SK-N-MC (cell line): ENCODE measurements around the gene MRPS6.

Source experiments
- EZH2 ChIP-seq: fragments of 200-600 bp; sonication (generic); IDR thresholded peaks from one replicate; pipeline ENCODE4 v1.6.1; 2017; ENCODE audit warnings: antibody characterized with exemption
- FOXP2 ChIP-seq: optimal IDR thresholded peaks from 2 replicates; pipeline ENCODE3; 2011; ENCODE audit warnings: mild to moderate bottlenecking, moderate library complexity; ENCODE audit not compliant: insufficient read depth; ENCODE audit errors: extremely low read length, control extremely low read depth
- POLR2AphosphoS5 ChIP-seq: IDR thresholded peaks from 2 replicates; pipeline ENCODE4 v1.6.1; 2012; ENCODE audit warnings: mild to moderate bottlenecking, low read depth, low read length, borderline replicate concordance

DNA sequence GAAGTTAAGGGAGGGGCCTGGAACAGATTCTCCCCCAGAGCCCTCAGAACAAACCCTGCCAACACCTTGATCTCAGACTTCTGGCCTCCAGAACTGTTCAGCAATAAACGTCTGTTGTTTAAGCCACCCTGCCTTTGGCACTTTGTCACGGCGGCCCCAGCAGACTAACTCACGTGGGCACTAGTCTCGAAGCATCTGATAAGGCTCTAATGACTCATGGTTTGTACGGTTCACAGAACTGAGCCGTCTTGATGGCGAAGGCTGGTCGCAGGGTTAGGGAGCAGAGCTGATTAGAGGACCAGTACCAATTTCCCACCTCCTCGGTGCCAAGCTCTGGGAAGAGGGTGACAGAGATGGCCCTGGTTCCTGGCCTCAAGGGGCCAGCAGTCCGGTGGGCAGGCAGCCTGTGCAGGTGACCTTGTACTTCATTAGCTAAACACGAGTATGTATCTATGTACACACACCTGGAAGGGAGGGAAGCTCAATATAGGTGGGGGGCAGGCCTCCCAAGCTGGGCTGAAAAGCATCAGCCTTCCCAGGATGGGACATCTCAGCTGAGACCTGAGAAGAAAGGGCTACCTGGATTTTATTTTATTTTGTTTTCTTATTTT, 112.8 kb downstream of the MRPS6 start:
- no peak for TF ChIP-seq POLR2AphosphoS5
- no peak for TF ChIP-seq EZH2
- no peak for TF ChIP-seq FOXP2
